Upper lobe of left lung (tissue), 4 donors: ENCODE measurements around the gene NKAIN2.

Source experiments
- CTCF ChIP-seq, 6 experiments: fragments of 450-650 bp in 4 of 6; fragments of 200-600 bp in 2 of 6; sonication (generic) in 2 of 6; IDR thresholded peaks; one replicate each; pipeline ENCODE4 v1.5.1; 2016 to 2019; ENCODE audit warnings: antibody characterized with exemption in 6 of 6
- POLR2AphosphoS5 ChIP-seq, 2 donors: sonication (generic); formaldehyde crosslinking; IDR thresholded peaks; one replicate each; pipeline ENCODE4 v1.5.1; 2017; ENCODE audit warnings: antibody characterized with exemption in 2 of 2

DNA sequence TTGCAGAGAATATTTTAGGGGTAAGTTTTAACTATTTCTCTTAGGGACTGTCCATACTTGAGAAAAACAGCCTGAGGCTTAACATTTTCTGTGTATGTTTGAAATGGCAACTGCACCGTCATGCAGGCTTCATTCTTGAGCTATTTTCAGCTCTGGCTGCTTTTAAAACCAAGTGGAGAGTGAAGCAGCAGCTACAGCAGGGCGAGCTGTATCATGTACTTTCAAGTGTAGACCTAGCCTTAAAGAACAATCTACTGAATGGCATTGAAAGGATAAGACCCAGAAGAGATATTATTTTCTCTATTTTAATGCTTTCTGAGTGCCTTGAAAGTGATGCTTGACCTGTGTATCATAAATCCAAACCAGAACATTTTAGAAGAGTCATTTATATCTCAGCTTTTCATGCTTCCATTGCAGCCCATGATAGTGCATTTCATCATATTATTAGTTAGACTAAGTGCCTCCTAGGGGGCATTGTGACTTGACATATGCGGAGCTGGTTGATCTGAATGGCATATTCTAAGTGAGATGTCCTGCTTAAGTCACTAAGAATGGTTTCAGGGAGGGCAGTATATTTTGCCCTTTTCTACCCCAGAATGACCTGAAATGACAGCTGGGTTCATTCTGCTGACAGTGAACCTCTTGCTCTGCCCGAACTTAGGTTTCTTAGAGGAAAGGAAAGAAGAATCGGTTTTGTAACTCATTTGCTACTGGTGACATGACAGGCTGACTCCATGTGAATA lies 85.3 kb downstream of the NKAIN2 start:
- no peak for TF ChIP-seq CTCF (IDR thresholded peaks at IDR 0.05)
- no peak for TF ChIP-seq POLR2AphosphoS5 (IDR thresholded peaks at IDR 0.05)
